Mesothelial cell of epicardium (in vitro differentiated cells): ENCODE results near the gene FBRSL1. TPM values are rescaled to one million over a fixed set of nuclear protein-coding genes. Genes with fewer than 3 reads are reported as not detected.

Experiments used
- DNase-seq, 2 experiments: peaks; one replicate each; pipeline ENCODE4 v3.0.0; 2021; ENCODE audit warnings: low spot score in 2 of 2; ENCODE audit not compliant: unreplicated experiment in 2 of 2
- H3K27ac Mint-ChIP-seq: 2 replicates; pipeline ENCODE4 v1.8.0; 2021; ENCODE audit warnings: mixed read lengths
- H3K27me3 Mint-ChIP-seq: 2 replicates; pipeline ENCODE4 v1.8.0; 2021; ENCODE audit warnings: low read depth, mixed read lengths
- H3K36me3 Mint-ChIP-seq: 2 replicates; pipeline ENCODE4 v1.8.0; 2021; ENCODE audit warnings: mixed read lengths
- H3K4me1 Mint-ChIP-seq: 2 replicates; pipeline ENCODE4 v1.8.0; 2021; ENCODE audit warnings: mixed read lengths
- H3K4me3 Mint-ChIP-seq: 2 replicates; pipeline ENCODE4 v1.8.0; 2021; ENCODE audit warnings: mild to moderate bottlenecking, moderate library complexity, mixed read lengths
- H3K9me3 Mint-ChIP-seq: 2 replicates; pipeline ENCODE4 v1.8.0; 2021; ENCODE audit warnings: mixed read lengths
- total RNA-seq: library from RNA; stranded (reverse); gene quantifications from 3 replicates; pipeline ENCODE4 v1.2.1, GENCODE V29; 2021
- TF ChIP-seq, protein P1 (sequence below): fragments of 200-600 bp; sonication (generic); IDR thresholded peaks from one replicate; pipeline ENCODE4 v1.5.0; 2021; ENCODE audit warnings: antibody characterized with exemption; ENCODE audit not compliant: unreplicated experiment

FBRSL1 gene
- total RNA-seq, 1 donor from 2014 or later = 115 TPM

DNA sequence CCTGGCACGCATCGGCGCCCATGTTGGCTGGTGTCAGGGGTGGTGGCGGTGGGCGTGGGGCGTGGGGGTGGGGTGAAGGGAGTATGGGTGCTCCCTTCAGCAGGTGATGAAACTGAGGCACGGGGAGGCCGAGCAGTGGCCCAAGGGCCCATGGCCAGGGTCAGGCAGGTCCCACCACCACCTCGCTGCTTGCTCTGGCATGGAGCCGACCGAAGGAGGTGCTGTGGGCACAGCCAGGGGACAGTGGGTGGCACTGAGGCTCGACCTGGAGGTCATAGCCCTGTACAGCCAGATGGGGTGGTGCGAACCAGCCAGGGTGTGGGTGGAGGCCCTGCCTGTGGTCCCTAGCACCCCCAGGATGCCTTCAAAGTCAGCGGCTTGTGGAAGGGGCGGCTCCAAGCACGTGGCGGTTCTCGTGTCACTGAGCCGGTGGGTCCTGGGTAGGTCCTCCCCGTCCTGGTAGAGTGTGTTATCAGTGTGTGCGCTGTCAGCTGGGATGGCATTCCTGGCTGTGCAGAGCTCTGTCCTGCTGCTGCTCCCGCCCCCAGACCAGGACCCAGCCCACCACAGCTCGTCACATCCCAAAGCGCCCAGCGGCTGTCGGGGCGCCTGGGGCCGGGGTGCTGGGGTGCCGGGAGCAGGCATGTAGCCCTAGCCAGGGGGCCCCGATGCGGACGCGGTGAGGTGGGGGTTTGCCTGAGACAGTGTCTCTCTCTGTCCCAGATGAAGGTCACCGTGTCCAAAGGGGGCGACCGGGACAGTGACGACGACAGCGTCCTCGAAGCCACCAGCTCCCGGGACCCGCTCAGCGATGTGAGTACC is 35.3 kb downstream of the FBRSL1 start:
- no peak for DNase-seq
- TF ChIP-seq, protein P1, sequence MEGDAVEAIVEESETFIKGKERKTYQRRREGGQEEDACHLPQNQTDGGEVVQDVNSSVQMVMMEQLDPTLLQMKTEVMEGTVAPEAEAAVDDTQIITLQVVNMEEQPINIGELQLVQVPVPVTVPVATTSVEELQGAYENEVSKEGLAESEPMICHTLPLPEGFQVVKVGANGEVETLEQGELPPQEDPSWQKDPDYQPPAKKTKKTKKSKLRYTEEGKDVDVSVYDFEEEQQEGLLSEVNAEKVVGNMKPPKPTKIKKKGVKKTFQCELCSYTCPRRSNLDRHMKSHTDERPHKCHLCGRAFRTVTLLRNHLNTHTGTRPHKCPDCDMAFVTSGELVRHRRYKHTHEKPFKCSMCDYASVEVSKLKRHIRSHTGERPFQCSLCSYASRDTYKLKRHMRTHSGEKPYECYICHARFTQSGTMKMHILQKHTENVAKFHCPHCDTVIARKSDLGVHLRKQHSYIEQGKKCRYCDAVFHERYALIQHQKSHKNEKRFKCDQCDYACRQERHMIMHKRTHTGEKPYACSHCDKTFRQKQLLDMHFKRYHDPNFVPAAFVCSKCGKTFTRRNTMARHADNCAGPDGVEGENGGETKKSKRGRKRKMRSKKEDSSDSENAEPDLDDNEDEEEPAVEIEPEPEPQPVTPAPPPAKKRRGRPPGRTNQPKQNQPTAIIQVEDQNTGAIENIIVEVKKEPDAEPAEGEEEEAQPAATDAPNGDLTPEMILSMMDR = no peak
- no peak overlapping the region for H3K4me3 Mint-ChIP-seq
- no peak overlapping the region for H3K27ac Mint-ChIP-seq
- no peaks in the 10 kb centered on the region for H3K27me3 Mint-ChIP-seq
- no peaks in the 10 kb centered on the region for H3K9me3 Mint-ChIP-seq
- no peaks in the 10 kb centered on the region for H3K4me1 Mint-ChIP-seq
- peaks cover 1% of the 10 kb centered on the region for H3K36me3 Mint-ChIP-seq

DNA sequence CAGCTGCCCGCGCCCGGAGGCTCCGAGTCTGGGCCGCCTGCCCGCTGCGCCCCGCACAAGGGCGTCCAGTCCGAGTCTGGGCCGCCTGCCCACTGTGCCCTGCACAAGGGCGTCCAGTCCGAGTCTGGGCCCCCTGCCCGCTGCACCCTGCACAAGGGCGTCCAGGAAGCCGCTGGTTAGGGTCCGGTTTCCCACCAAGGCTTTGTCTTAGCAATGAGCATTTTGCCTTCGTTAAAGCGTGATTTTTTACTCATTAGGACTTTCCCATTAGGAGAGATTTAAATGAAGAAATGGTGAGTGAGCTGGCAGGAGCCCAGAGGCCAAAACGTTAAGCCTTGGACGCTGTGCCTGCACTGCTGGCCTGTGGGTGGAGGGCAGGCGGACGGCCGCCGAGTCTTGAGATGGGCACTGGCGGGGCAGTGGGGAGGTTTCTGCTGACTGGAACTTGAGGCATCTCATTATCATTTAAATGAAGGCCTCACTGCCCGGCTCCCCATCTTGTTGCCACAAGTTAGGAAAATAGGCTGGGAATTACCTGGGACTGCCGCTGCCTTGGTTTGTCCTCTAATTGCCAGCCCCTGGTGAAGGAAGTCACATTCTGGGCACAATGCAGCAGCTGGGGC is 36.0 kb downstream of the FBRSL1 start:
- H3K27me3 Mint-ChIP-seq = no peaks in the 10 kb centered on the region
- no peaks in the 10 kb centered on the region for H3K4me1 Mint-ChIP-seq
- TF ChIP-seq, protein P1 = no peak
- H3K27ac Mint-ChIP-seq = no peak overlapping the region
- no peak for DNase-seq
- no peaks in the 10 kb centered on the region for H3K36me3 Mint-ChIP-seq
- H3K9me3 Mint-ChIP-seq = no peaks in the 10 kb centered on the region
- H3K4me3 Mint-ChIP-seq = no peak overlapping the region

DNA sequence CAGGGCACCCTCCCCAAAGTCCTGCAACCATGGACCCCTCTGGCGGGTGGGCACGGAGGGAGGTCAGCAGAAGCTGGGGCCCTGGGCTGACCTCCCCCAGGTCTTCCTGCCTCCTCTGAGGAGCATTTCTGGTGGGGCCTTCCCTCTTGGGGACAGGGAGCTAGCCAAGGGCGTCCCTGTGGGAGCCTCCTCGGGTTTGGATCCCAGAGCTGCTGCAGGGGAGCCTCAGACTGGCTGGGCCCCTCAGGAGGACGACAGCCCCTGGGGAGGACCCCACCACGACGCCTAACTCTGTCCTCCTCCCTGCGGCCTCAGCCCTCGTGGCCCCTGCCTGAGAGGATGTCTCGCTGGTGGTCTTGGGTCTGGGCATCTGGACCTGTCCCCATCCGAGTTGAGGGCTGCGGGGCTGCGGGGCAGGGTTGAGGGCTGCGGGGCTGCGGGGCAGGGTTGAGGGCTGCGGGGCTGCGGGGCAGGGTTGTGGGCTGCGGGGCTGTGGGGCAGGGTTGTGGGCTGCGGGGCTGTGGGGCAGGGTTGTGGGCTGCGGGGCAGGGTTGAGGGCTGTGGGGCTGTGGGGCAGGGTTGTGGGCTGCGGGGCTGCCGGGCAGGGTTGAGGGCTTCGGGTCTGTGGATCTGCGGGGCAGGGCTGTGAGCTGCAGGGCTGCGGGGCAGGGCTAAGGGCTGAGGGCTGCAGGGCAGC is 37.4 kb downstream of the FBRSL1 start:
- peaks cover 6% of the 10 kb centered on the region for H3K36me3 Mint-ChIP-seq
- TF ChIP-seq, protein P1 = no peak
- no peaks in the 10 kb centered on the region for H3K27me3 Mint-ChIP-seq
- H3K9me3 Mint-ChIP-seq = no peaks in the 10 kb centered on the region
- no peak overlapping the region for H3K27ac Mint-ChIP-seq
- H3K4me3 Mint-ChIP-seq = no peak overlapping the region
- H3K4me1 Mint-ChIP-seq = no peaks in the 10 kb centered on the region
- no peak for DNase-seq

DNA sequence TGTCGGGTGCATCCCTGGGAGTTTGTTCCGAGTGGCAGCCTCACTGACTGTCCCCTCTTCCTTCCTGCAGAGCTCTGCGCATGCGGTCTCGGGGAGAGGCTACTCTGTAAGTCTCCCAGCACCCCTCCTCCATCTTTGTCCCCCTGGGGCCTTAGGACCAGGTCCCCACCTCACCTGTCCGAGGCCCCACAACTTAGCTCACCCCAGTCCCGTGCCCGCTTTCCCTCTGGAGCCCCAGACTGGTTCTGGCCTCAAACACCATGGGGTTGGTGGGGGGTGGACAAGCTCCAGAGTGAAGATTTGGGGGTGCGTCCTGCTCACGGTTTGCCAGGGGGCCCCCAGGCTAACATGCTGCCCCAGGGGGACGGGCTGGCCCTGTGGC is 37.9 kb downstream of the FBRSL1 start:
- Mint-ChIP-seq H3K9me3 (no peaks in the 10 kb centered on the region), H3K27ac (no peak overlapping the region), H3K36me3 (peaks cover 8% of the 10 kb centered on the region), H3K27me3 (no peaks in the 10 kb centered on the region), H3K4me3 (no peak overlapping the region), H3K4me1 (no peaks in the 10 kb centered on the region)
- no peak for DNase-seq
- TF ChIP-seq, protein P1 = no peak

DNA sequence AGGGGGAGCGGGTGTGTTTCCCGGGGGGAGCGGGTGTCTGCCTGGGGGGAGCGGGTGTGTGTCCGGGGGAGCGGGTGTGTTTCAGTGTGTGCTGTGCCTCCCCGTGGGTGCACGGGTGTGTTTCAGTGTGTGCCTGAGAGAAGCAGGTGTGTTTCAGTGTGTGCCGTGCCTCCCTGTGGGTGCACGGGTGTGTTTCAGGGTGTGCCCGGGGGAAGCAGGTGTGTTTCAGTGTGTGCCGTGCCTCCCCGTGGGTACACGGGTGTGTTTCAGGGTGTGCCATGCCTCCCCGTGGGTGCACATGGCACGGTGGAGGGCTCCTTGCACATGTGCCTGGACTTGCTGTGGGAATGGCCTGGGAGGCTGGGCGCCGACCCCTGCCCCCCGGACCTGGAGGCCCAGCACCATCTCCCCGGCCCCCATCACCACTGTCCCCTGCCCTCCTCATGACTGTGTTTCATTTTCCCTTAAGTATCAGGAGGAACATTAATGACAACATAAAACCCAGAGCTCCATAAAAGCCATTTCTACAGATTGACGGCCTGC is 38.7 kb downstream of the FBRSL1 start:
- Mint-ChIP-seq H3K4me1 (no peaks in the 10 kb centered on the region), H3K27me3 (no peaks in the 10 kb centered on the region), H3K9me3 (no peaks in the 10 kb centered on the region), H3K4me3 (no peak overlapping the region), H3K27ac (no peak overlapping the region), H3K36me3 (peaks cover 11% of the 10 kb centered on the region)
- DNase-seq = no peak
- TF ChIP-seq, protein P1 = no peak
